ENCODE data around the gene CLASP2.

DNA sequence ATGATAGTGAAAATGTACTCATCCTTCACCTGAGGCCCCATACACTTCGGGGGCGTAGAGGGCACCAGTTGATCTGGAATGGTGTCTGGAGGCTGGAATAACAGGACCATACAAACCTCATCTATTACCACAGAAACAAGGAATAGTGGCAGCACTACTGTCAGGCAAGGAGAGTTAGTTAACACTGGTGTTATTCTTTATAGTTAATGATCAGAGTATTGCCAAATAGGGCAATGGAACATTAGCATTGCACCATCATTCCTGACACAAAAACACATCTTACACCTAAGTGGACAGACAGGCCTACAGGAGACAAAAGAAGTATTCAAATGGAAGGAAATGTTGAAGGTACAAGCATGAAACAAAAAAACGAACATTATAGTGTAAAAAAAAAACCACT, 140.9 kb downstream of the CLASP2 start:
- TF ChIP-seq CTCF (IDR thresholded peaks at IDR 0.05 in 4 of 5, conservative IDR thresholded peaks at IDR 0.05 in 1 of 5) (no peak), POLR2A (IDR thresholded peaks at IDR 0.05) (no peak)
